UCSD-AML1 (cell line): ENCODE results near the gene ISLR.

Source experiments
- DNase-seq: peaks from one replicate; lab custom pipeline; 2025; ENCODE audit not compliant: unreplicated experiment; lab: John Stamatoyannopoulos, UW

The ISLR gene, protein sequence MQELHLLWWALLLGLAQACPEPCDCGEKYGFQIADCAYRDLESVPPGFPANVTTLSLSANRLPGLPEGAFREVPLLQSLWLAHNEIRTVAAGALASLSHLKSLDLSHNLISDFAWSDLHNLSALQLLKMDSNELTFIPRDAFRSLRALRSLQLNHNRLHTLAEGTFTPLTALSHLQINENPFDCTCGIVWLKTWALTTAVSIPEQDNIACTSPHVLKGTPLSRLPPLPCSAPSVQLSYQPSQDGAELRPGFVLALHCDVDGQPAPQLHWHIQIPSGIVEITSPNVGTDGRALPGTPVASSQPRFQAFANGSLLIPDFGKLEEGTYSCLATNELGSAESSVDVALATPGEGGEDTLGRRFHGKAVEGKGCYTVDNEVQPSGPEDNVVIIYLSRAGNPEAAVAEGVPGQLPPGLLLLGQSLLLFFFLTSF

DNA sequence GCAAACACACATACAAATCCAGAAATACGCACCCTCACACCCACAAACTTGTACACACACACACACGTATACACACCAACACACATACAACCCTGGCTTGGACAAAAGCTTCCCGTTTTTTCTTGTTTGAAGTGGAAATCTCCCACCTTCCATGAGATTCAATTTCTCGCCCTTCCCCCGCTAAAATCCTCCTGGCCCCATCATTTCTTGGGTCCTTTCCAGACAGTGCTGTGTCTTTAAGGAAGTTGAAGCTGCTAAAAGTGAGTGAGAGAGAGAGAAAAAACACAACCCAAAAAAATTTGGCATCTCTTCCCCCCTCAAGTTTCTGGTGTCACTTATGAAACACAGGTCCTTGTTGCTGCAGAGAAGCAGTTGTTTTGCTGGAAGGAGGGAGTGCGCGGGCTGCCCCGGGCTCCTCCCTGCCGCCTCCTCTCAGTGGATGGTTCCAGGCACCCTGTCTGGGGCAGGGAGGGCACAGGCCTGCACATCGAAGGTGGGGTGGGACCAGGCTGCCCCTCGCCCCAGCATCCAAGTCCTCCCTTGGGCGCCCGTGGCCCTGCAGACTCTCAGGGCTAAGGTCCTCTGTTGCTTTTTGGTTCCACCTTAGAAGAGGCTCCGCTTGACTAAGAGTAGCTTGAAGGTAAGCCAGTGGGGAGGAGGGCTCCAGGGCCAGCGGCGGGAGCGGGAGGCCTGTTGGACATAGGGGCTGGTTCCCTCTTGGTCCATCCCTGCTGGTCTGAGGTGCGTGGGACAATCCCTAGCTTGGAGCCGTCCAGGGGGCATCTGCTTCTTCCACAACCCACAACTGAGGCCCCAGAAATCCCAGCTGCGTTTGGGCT, at the start of gene ISLR:
Gene ISLR (plus strand): TSS at position 331 of the 839 bp plus-strand sequence. CDS start 1,149 bp downstream, outside the sequence.
- no peak for DNase-seq

DNA sequence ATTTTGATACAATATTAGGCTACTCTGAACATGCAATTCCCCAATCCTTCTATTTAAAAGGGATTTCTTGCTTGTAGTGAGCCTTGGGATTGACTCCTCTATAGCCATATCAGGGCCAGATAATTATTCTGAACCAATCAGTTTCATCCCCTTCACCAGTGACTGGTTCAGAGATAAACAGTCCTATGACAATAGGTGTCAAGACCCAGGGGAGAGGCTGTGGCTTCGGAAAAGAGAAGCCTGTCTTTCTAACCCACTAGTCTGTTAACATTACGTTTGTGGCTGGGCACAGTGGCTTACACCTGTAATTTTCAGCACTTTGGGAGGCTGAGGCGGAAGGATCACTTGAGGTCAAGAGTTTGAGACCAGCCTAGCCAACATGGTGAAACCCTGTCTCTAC, 49.3 kb upstream of the ISLR start:
- DNase-seq = no peak

DNA sequence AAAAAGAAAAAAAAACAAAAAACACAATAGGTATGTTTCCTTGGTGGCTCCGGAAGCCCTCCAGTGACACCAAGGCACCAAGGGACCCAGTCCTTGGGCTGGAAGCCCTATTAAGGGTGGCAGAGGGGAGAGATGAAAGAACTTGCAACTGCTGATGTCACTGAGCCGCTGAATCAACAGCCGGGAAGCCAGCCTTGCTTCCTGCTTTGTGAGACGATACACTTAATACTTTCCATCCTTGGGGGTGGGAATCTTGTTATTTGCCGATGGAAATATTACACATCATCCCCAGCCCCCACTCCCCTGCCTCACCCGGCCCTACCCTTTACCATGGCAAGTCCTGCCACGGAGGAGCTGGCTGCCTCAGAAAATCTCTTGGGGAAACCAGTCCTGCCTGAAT, 48.8 kb upstream of the ISLR start:
- no peak for DNase-seq

- peak; percentile 91 for DNase-seq
These were observed 46.1 kb upstream of the ISLR start for GRCh38 chr15:74127255-74127953.

DNA sequence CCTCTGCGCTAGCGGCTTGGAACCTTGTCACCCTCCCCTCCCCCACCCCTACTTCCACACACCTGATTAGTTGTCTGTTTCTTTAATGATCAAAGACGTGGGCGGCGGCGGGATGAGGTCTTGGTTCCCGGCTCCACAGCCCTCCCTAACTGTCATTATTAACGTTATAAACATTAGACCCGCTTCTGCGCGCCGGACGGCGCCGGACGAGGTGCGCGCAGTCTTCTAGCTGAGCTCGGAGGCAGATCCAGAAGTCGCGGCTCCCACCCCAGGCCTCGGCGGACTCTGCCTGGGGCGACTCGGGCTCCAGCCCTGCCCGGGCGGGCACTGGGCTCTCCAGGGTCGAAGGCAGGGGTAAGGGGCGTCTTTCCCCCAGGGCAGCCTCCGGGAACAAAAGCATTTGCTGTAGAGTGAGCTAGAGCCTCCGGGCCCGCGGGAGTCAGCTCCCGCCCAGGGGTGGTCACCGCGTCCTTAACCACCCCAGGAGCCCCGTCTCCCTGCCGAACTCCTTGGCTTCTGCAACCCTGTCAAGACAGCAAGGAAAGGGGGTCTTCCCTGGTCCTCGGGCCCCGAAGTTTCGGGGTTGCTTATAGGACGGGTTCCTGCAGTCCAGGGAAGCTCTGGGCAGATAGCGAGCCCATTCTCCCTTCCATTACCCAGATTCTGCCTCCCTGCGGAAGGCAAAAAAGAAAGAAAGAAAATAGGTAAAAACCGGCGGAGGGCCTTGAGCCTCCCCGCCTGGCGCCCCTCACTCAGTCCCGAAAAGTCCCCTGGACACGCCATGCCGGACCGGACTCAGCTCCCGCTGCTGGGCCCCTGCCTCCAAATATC, 45.3 kb upstream of the ISLR start:
- no peak for DNase-seq

DNA sequence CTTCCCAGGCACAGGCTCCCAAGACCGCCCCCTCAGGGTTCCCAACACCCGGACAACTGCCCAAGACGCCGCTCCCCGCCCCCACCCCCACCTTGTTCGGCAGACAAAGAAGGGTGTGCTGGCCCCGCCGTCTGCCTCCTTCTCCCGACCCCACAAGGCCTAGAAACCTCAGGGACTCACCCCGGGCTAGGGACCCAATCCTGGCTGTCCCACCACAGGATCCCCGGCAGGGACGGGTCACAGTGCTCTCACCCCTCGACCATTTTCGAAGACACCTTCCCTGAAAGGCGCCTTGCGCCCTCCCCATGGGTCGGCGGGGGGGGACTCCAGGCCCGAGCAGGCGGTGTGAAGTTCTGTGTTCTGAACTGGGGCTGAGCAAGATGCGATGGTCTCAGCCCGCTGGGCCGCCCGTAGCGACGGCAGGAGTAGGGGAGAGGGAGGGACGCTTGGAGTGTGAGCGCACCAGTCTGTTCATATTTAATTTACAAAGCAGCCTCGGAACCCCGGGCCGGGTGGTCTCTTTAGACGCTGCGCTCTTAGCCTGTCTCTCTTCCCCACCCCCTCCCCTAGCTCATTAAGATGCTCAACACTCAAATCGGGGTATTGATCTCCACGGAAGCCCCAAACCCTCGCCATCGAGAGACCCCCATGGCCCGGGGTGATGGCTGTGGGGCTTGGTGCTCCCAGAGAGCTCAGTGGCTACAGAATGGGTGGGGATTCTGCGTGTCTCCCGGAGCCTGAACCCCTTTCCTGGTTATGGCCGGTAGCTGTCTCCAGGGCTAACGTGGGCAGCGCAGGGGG, 44.5 kb upstream of the ISLR start:
- no peak for DNase-seq

- no peak for DNase-seq
These were observed 43.8 kb upstream of the ISLR start for GRCh38 chr15:74129586-74130154.

- DNase-seq = no peak
These were observed 43.2 kb upstream of the ISLR start, which contains the start of gene ISLR2 for GRCh38 chr15:74130155-74130848. TSS of gene ISLR2 (plus strand) at chr15:74130586. CDS start at chr15:74132755, 2,169 bp downstream.

GRCh38 chr15:74130849-74131627, 42.5 kb upstream of the ISLR start:
- no peak for DNase-seq

GRCh38 chr15:74131628-74132413, 41.7 kb upstream of the ISLR start:
- no peak for DNase-seq

DNA sequence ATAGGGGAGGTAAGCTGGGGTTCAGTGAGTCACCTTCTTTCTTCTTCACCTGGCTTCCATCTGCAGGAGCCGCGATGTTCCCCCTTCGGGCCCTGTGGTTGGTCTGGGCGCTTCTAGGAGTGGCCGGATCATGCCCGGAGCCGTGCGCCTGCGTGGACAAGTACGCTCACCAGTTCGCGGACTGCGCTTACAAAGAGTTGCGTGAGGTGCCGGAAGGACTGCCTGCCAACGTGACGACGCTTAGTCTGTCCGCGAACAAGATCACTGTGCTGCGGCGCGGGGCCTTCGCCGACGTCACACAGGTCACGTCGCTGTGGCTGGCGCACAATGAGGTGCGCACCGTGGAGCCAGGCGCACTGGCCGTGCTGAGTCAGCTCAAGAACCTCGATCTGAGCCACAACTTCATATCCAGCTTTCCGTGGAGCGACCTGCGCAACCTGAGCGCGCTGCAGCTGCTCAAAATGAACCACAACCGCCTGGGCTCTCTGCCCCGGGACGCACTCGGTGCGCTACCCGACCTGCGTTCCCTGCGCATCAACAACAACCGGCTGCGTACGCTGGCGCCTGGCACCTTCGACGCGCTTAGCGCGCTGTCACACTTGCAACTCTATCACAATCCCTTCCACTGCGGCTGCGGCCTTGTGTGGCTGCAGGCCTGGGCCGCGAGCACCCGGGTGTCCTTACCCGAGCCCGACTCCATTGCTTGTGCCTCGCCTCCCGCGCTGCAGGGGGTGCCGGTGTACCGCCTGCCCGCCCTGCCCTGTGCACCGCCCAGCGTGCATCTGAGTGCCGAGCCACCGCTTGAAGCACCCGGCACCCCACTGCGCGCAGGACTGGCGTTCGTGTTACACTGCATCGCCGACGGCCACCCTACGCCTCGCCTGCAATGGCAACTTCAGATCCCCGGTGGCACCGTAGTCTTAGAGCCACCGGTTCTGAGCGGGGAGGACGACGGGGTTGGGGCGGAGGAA, 40.5 kb upstream of the ISLR start:
- no peak for DNase-seq

DNA sequence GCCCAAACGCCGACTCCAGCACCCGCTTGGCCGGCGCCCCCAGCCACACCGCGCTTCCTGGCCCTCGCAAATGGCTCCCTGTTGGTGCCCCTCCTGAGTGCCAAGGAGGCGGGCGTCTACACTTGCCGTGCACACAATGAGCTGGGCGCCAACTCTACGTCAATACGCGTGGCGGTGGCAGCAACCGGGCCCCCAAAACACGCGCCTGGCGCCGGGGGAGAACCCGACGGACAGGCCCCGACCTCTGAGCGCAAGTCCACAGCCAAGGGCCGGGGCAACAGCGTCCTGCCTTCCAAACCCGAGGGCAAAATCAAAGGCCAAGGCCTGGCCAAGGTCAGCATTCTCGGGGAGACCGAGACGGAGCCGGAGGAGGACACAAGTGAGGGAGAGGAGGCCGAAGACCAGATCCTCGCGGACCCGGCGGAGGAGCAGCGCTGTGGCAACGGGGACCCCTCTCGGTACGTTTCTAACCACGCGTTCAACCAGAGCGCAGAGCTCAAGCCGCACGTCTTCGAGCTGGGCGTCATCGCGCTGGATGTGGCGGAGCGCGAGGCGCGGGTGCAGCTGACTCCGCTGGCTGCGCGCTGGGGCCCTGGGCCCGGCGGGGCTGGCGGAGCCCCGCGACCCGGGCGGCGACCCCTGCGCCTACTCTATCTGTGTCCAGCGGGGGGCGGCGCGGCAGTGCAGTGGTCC, 39.7 kb upstream of the ISLR start:
- no peak for DNase-seq

DNA sequence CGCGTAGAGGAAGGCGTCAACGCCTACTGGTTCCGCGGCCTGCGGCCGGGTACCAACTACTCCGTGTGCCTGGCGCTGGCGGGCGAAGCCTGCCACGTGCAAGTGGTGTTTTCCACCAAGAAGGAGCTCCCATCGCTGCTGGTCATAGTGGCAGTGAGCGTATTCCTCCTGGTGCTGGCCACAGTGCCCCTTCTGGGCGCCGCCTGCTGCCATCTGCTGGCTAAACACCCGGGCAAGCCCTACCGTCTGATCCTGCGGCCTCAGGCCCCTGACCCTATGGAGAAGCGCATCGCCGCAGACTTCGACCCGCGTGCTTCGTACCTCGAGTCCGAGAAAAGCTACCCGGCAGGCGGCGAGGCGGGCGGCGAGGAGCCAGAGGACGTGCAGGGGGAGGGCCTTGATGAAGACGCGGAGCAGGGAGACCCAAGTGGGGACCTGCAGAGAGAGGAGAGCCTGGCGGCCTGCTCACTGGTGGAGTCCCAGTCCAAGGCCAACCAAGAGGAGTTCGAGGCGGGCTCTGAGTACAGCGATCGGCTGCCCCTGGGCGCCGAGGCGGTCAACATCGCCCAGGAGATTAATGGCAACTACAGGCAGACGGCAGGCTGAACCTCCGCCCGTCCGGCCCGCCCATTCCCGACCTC, 39.0 kb upstream of the ISLR start:
- DNase-seq = no peak

- DNase-seq = no peak
These were observed 38.4 kb upstream of the ISLR start for GRCh38 chr15:74135041-74135565.

DNA sequence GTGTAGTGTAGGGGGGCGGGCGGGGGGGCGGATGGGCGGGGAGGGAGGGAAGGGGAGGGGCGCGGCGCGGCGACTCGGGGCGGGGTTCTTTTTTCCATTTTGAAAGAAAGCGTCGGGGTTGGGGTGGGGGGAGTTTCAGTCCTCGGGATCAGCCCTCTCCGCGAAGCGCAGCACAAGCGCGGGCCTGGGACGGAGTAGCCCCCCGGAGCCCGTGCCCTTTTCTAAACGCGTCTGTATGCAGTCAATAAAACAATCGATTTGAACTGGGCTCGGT, 37.0 kb upstream of the ISLR start:
- no peak for DNase-seq
